Peyer's patch (tissue), 4 donors: ENCODE measurements around the gene SPRY1. TPM values are rescaled to one million over a fixed set of nuclear protein-coding genes. Genes with fewer than 3 reads are reported as not detected.

Source experiments
- DNase-seq, 3 donors: peaks; one replicate each; pipeline ENCODE4 v3.0.0-alpha.2; 2017 to 2019
- H3K27ac ChIP-seq, 4 donors: fragments of 200-600 bp; sonication (generic); one replicate each; pipeline ENCODE4 v1.5.1; 2016 to 2019
- H3K27me3 ChIP-seq, 2 donors: fragments of 200-600 bp; sonication (generic); one replicate each; pipeline ENCODE4 v1.5.1; 2019
- H3K36me3 ChIP-seq, 3 donors: fragments of 200-600 bp; sonication (generic); one replicate each; pipeline ENCODE4 v1.5.1; 2016 to 2019
- H3K4me1 ChIP-seq, 4 donors: fragments of 200-600 bp; sonication (generic); one replicate each; pipeline ENCODE4 v1.5.1; 2016 to 2019
- H3K4me3 ChIP-seq, 4 donors: fragments of 200-600 bp; sonication (generic); 1 replicate in 3 of 4; 2 replicates in 1 of 4; pipeline ENCODE4 v1.5.1; 2016 to 2019; ENCODE audit warnings: mild to moderate bottlenecking in 1 of 4
- H3K9me3 ChIP-seq, 4 donors: fragments of 200-600 bp; sonication (generic); one replicate each; pipeline ENCODE4 v1.5.1; 2016 to 2019; ENCODE audit warnings: mild to moderate bottlenecking in 1 of 4
- CTCF ChIP-seq, 6 experiments: fragments of 450-650 bp in 4 of 6; fragments of 200-600 bp in 2 of 6; sonication (generic) in 1 of 6; IDR thresholded peaks; one replicate each; pipeline ENCODE4 v1.5.1; 2017 to 2019; ENCODE audit warnings: antibody characterized with exemption in 6 of 6, mild to moderate bottlenecking in 3 of 6, moderate library complexity in 1 of 6
- POLR2A ChIP-seq, 2 donors: fragments of 450-650 bp; IDR thresholded peaks; one replicate each; pipeline ENCODE4 v1.5.1; 2017; ENCODE audit warnings: antibody characterized with exemption in 2 of 2, mild to moderate bottlenecking in 2 of 2, moderate library complexity in 2 of 2
- total RNA-seq, 4 donors: library from RNA; depleted of rRNA; stranded (reverse); fragments of >200 nt; gene quantifications; one replicate each; pipeline ENCODE4 v1.1.0, GENCODE V29; 2016

The SPRY1 gene
- total RNA-seq, 4 donors from 2014 or later, result 10.7 to 43.7 (median 39.8) TPM

DNA sequence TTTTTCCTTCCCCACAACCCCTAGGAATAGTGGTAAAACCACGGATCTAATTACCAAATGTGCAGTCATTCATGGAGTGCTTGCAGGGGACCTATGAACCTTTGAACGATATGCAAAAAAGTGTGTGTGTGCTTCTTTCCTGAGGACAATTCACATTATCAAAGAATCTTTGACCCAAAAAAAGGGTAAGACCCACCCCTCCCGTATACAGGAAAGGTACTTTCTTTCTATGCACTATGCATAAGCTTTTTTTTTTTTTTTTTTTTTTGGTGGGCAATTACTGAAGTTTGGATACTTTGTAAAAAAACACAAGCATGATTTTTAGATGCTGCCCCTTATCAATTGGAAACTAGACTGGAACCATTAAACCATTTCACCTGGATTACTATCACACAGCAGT, 31.4 kb downstream of the SPRY1 start:
- Histone ChIP-seq H3K4me3 (no peak overlapping the region), H3K27me3 (no peaks in the 10 kb centered on the region), H3K9me3 (no peaks in the 10 kb centered on the region), H3K4me1 (no peaks in the 10 kb centered on the region), H3K36me3 (no peaks in the 10 kb centered on the region), H3K27ac (no peak overlapping the region)
- no peak for TF ChIP-seq POLR2A (IDR thresholded peaks at IDR 0.05)
- no peak for TF ChIP-seq CTCF (IDR thresholded peaks at IDR 0.05)
- no peak for DNase-seq

- TF ChIP-seq CTCF (IDR thresholded peaks at IDR 0.05), result no peak
- no peak for TF ChIP-seq POLR2A (IDR thresholded peaks at IDR 0.05)
- Histone ChIP-seq H3K4me3 (no peak overlapping the region), H3K27ac (no peak overlapping the region), H3K4me1 (no peaks in the 10 kb centered on the region), H3K27me3 (no peaks in the 10 kb centered on the region), H3K36me3 (no peaks in the 10 kb centered on the region), H3K9me3 (no peaks in the 10 kb centered on the region)
- no peak for DNase-seq
Observed at GRCh38 chr4:123430031-123430430, 33.4 kb downstream of the SPRY1 start.

- Histone ChIP-seq H3K4me1 (no peaks in the 10 kb centered on the region), H3K36me3 (no peaks in the 10 kb centered on the region), H3K4me3 (no peak overlapping the region), H3K9me3 (no peaks in the 10 kb centered on the region), H3K27me3 (no peaks in the 10 kb centered on the region), H3K27ac (no peak overlapping the region)
- TF ChIP-seq CTCF (IDR thresholded peaks at IDR 0.05) (no peak), POLR2A (IDR thresholded peaks at IDR 0.05) (no peak)
- no peak for DNase-seq
Observed at GRCh38 chr4:123430501-123430900, 33.9 kb downstream of the SPRY1 start.

DNA sequence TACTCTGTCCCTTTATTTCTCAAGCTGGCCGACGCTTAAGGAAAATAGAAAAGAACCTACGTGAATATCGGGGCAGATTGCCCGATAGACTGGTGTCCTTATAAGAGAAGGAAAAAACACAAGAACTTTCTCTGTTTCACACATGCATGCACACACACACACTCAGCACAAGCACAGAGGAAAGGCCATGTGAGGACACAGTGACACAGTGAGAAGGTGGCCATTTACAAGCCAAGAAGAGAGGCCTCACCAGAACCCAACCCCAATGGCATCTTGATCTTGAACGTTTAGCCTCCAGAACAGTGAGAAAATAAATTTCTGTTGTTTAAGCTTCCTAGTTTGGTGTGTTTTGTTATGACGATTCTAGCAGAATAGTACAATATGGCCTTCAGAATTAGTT, 37.0 kb downstream of the SPRY1 start:
- no peaks in the 10 kb centered on the region for H3K9me3 ChIP-seq
- no peak for DNase-seq
- no peak overlapping the region for H3K4me3 ChIP-seq
- H3K27me3 ChIP-seq, result no peaks in the 10 kb centered on the region
- H3K36me3 ChIP-seq, result no peaks in the 10 kb centered on the region
- no peak overlapping the region for H3K27ac ChIP-seq
- TF ChIP-seq POLR2A (IDR thresholded peaks at IDR 0.05) (no peak), CTCF (IDR thresholded peaks at IDR 0.05) (no peak)
- H3K4me1 ChIP-seq, result no peaks in the 10 kb centered on the region

DNA sequence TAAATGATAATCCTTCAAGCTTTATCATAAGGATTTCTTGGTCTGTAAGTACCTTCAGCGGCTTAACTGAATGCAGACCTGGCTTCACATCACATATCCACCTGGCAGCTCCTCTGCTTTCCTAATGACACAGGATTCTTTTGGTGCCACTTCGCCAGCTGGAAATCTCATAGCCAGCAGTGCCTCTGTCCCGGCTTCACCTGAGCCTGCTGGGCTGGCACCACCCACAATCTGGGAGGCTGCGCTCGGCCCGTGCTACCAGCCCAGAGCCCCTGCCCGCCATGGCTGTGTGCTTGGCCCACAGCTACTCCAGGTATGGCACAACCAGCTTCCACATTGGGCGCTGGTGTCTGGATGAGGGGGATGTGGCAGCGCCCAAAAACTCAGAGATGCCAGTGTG, 37.4 kb downstream of the SPRY1 start:
- Histone ChIP-seq H3K27me3 (no peaks in the 10 kb centered on the region), H3K36me3 (no peaks in the 10 kb centered on the region), H3K4me1 (no peaks in the 10 kb centered on the region), H3K4me3 (no peak overlapping the region), H3K9me3 (no peaks in the 10 kb centered on the region), H3K27ac (no peak overlapping the region)
- no peak for DNase-seq
- TF ChIP-seq POLR2A (IDR thresholded peaks at IDR 0.05) (no peak), CTCF (IDR thresholded peaks at IDR 0.05) (no peak)
